HG02943 (cell line): ENCODE measurements around the gene LONRF2.

Experiments used
- ATAC-seq: cut with Tn5 transposase; IDR thresholded peaks from one replicate; pipeline ENCODE4 v1.9.1; 2021; ENCODE audit warnings: mild to moderate bottlenecking, low read depth, moderate library complexity; ENCODE audit not compliant: unreplicated experiment

LONRF2 gene

GRCh38 chr2:100277540-100278207 is 44.6 kb downstream of the LONRF2 start:
- ATAC-seq: no peak

- ATAC-seq: no peak
These were observed 45.6 kb downstream of the LONRF2 start for GRCh38 chr2:100276716-100277115.

GRCh38 chr2:100275200-100275589 is 47.1 kb downstream of the LONRF2 start:
- no peak for ATAC-seq

GRCh38 chr2:100274566-100275199 is 47.6 kb downstream of the LONRF2 start:
- ATAC-seq: no peak

- ATAC-seq: no peak
These were observed 48.2 kb downstream of the LONRF2 start for GRCh38 chr2:100274076-100274475.

- no peak for ATAC-seq
These were observed 48.9 kb downstream of the LONRF2 start for GRCh38 chr2:100273387-100273786.

- ATAC-seq: no peak
These were observed 49.4 kb downstream of the LONRF2 start for GRCh38 chr2:100272841-100273329.

- no peak for ATAC-seq
These were observed 51.1 kb downstream of the LONRF2 start for GRCh38 chr2:100271210-100271609.

GRCh38 chr2:100270381-100271146 is 51.7 kb downstream of the LONRF2 start:
- ATAC-seq: no peak

- no peak for ATAC-seq
These were observed 52.4 kb downstream of the LONRF2 start for GRCh38 chr2:100269889-100270288.

GRCh38 chr2:100268986-100269385 is 53.3 kb downstream of the LONRF2 start:
- ATAC-seq: no peak

GRCh38 chr2:100267751-100268150 is 54.5 kb downstream of the LONRF2 start:
- ATAC-seq: no peak

GRCh38 chr2:100266126-100266525 is 56.2 kb downstream of the LONRF2 start:
- no peak for ATAC-seq

GRCh38 chr2:100265226-100265625 is 57.1 kb downstream of the LONRF2 start:
- ATAC-seq: no peak

- ATAC-seq: no peak
These were observed 57.6 kb downstream of the LONRF2 start for GRCh38 chr2:100264651-100265050.

GRCh38 chr2:100264121-100264520 is 58.2 kb downstream of the LONRF2 start:
- no peak for ATAC-seq

GRCh38 chr2:100262555-100263320 is 59.6 kb downstream of the LONRF2 start:
- ATAC-seq: no peak

- ATAC-seq: no peak
These were observed 60.3 kb downstream of the LONRF2 start for GRCh38 chr2:100262046-100262445.

GRCh38 chr2:100260712-100261620 is 61.3 kb downstream of the LONRF2 start:
- no peak for ATAC-seq

- ATAC-seq: no peak
These were observed 63.2 kb downstream of the LONRF2 start for GRCh38 chr2:100259106-100259505.
